GM15510 (cell line): ENCODE data around the gene CELF2.
A peak's percentile ranks its signal among the peaks of the same experiment; 100 is the strongest.

ENCODE experiments used
- POLR2A ChIP-seq: IDR thresholded peaks from 3 replicates; pipeline ENCODE4 v1.6.1; 2011; ENCODE audit warnings: borderline replicate concordance; ENCODE audit not compliant: insufficient read length; ENCODE audit errors: extremely low read depth

Gene CELF2

GRCh38 chr10:11138314-11139033 lies 120.8 kb downstream of the CELF2 start:
- TF ChIP-seq POLR2A, result no peak

GRCh38 chr10:11140963-11141362 lies 123.3 kb downstream of the CELF2 start:
- TF ChIP-seq POLR2A, result no peak

- TF ChIP-seq POLR2A, result no peak
Measured at GRCh38 chr10:11141571-11142091, 124.0 kb downstream of the CELF2 start.

- TF ChIP-seq POLR2A, result no peak
Measured at GRCh38 chr10:11142777-11143176, 125.1 kb downstream of the CELF2 start.

- TF ChIP-seq POLR2A, result no peak
Measured at GRCh38 chr10:11143242-11143641, 125.6 kb downstream of the CELF2 start.

GRCh38 chr10:11144626-11145494 lies 127.2 kb downstream of the CELF2 start:
- no peak for TF ChIP-seq POLR2A

- TF ChIP-seq POLR2A, result peak; percentile 28
Measured at GRCh38 chr10:11145495-11145855, 127.8 kb downstream of the CELF2 start.

GRCh38 chr10:11146402-11147171 lies 128.9 kb downstream of the CELF2 start:
- no peak for TF ChIP-seq POLR2A

- no peak for TF ChIP-seq POLR2A
Measured at GRCh38 chr10:11147722-11148121, 130.1 kb downstream of the CELF2 start.

- TF ChIP-seq POLR2A, result no peak
Measured at GRCh38 chr10:11148142-11149028, 130.7 kb downstream of the CELF2 start.

GRCh38 chr10:11149807-11150141 lies 132.1 kb downstream of the CELF2 start:
- TF ChIP-seq POLR2A, result no peak

- no peak for TF ChIP-seq POLR2A
Measured at GRCh38 chr10:11150231-11150731, 132.6 kb downstream of the CELF2 start.

GRCh38 chr10:11150879-11151415 lies 133.3 kb downstream of the CELF2 start:
- TF ChIP-seq POLR2A, result no peak

- TF ChIP-seq POLR2A, result no peak
Measured at GRCh38 chr10:11152801-11153200, 135.1 kb downstream of the CELF2 start.

GRCh38 chr10:11153245-11153644 lies 135.6 kb downstream of the CELF2 start:
- no peak for TF ChIP-seq POLR2A

- TF ChIP-seq POLR2A, result no peak
Measured at GRCh38 chr10:11153766-11154165, 136.1 kb downstream of the CELF2 start.
